SK-N-SH (cell line): ENCODE results near the gene NOS1. TPM values are rescaled to one million over a fixed set of nuclear protein-coding genes. Genes with fewer than 3 reads are reported as not detected.

Experiments used
- CTCF ChIA-PET: fragments of 300-600, 350-600 bp; formaldehyde crosslinking; extraction: SDS; loops from one replicate; lab custom pipeline; 2021; lab: Yijun Ruan, JAX
- POLR2A ChIA-PET: fragments of 350-600 bp; sonication (Branson Sonifier 250); formaldehyde crosslinking; extraction: SDS; loops from one replicate; lab custom pipeline; 2020; ENCODE audit warnings: antibody characterized with exemption, inconsistent platforms; lab: Yijun Ruan, JAX
- DNase-seq: peaks from one replicate; pipeline ENCODE4 v3.0.0; 2012
- H2AFZ ChIP-seq: fragments of 200-600 bp; sonication (generic); 2 replicates; pipeline ENCODE4 v1.8.1; 2016; ENCODE audit warnings: antibody characterized with exemption, mild to moderate bottlenecking, low read depth
- H3F3A ChIP-seq: fragments of 200-600 bp; sonication (generic); replicated peaks from 2 replicates; pipeline ENCODE3; 2016; ENCODE audit warnings: antibody characterized with exemption, mild to moderate bottlenecking; ENCODE audit not compliant: insufficient read depth
- H3K27ac ChIP-seq, 2 experiments: fragments of 200-500 bp in 1 of 2; fragments of 200-600 bp in 1 of 2; sonication (Bioruptor generic) in 1 of 2; sonication (generic), shearing (Covaris generic) in 1 of 2; 2 replicates each; pipeline versions ENCODE4 v1.5.1 to v1.6.1; 2014 to 2016; ENCODE audit warnings: low read depth in 2 of 2, inconsistent platforms in 1 of 2, low read length in 1 of 2, mild to moderate bottlenecking in 1 of 2, mixed read lengths in 1 of 2
- H3K27me3 ChIP-seq: fragments of 200-600 bp; sonication (generic), shearing (Covaris generic); 2 replicates; pipeline ENCODE4 v1.6.1; 2016; ENCODE audit warnings: mixed run types; ENCODE audit not compliant: insufficient read depth
- H3K36me3 ChIP-seq, 2 experiments: fragments of 200-500 bp in 1 of 2; fragments of 200-600 bp in 1 of 2; sonication (Bioruptor generic) in 1 of 2; sonication (generic) in 1 of 2; replicated peaks in 1 of 2; 2 replicates each; pipeline versions ENCODE3 to v1.5.1; 2014 to 2016; ENCODE audit warnings: low read length in 1 of 2, mild to moderate bottlenecking in 1 of 2; ENCODE audit not compliant: insufficient read depth in 2 of 2, control insufficient read depth in 1 of 2
- H3K4me1 ChIP-seq, 2 experiments: fragments of 200-500 bp in 1 of 2; fragments of 200-600 bp in 1 of 2; sonication (Bioruptor generic) in 1 of 2; sonication (generic), shearing (Covaris generic) in 1 of 2; 2 replicates each; pipeline versions ENCODE4 v1.5.1 to v1.6.1; 2014 to 2016; ENCODE audit warnings: low read depth in 1 of 2, low read length in 1 of 2, mixed run types in 1 of 2; ENCODE audit not compliant: insufficient read depth in 2 of 2, control insufficient read depth in 1 of 2
- H3K4me2 ChIP-seq: fragments of 200-600 bp; sonication (generic), shearing (Covaris generic); 2 replicates; pipeline ENCODE4 v1.6.1; 2017; ENCODE audit warnings: mixed run types
- H3K4me3 ChIP-seq, 2 experiments: fragments of 200-500 bp in 1 of 2; fragments of 200-600 bp in 1 of 2; sonication (Bioruptor generic) in 1 of 2; sonication (generic), shearing (Covaris generic) in 1 of 2; 2 replicates each; pipeline versions ENCODE4 v1.5.1 to v1.8.1; 2014 to 2016; ENCODE audit warnings: low read depth in 2 of 2, inconsistent platforms in 1 of 2, low read length in 1 of 2, mild to moderate bottlenecking in 1 of 2, mixed read lengths in 1 of 2, moderate library complexity in 1 of 2
- H3K79me2 ChIP-seq: fragments of 200-600 bp; sonication (generic); 2 replicates; pipeline ENCODE4 v1.8.1; 2017; ENCODE audit warnings: mild to moderate bottlenecking; ENCODE audit not compliant: insufficient read depth
- H3K9ac ChIP-seq: fragments of 200-600 bp; sonication (generic); 2 replicates; pipeline ENCODE4 v1.6.1; 2017; ENCODE audit warnings: mixed run types
- H3K9me2 ChIP-seq: fragments of 200-600 bp; sonication (generic); 2 replicates; pipeline ENCODE4 v1.6.1; 2017; ENCODE audit warnings: mixed run types
- H3K9me3 ChIP-seq: fragments of 200-600 bp; sonication (generic); 2 replicates; pipeline ENCODE4 v1.6.1; 2017; ENCODE audit warnings: mixed run types, mild to moderate bottlenecking, moderate library complexity
- H4K20me1 ChIP-seq: fragments of 200-600 bp; sonication (generic); 2 replicates; pipeline ENCODE4 v1.6.1; 2017; ENCODE audit warnings: mild to moderate bottlenecking, mixed run types; ENCODE audit not compliant: insufficient read depth
- MEF2A ChIP-seq: IDR thresholded peaks from 2 replicates; pipeline ENCODE4 v1.4.0; 2012; ENCODE audit warnings: low read depth, borderline replicate concordance
- NFIC ChIP-seq: IDR thresholded peaks from 2 replicates; pipeline ENCODE4 v1.4.0; 2012; ENCODE audit warnings: borderline replicate concordance
- REST ChIP-seq: IDR thresholded peaks from 2 replicates; pipeline ENCODE4 v1.6.1; 2012; ENCODE audit warnings: mild to moderate bottlenecking, low read depth, low read length, moderate library complexity
- WGBS: methylation state at CpG from one replicate; pipeline ENCODE4 v1.1.6; 2017; ENCODE audit warnings: low lambda C conversion rate; 5-methylcytosine and 5-hydroxymethylcytosine counted together
- polyA plus RNA-seq, 3 experiments: library from polyadenylated mRNA; depleted of rRNA; stranded (reverse); fragments of >200 nt; gene quantifications; 2 replicates each; pipeline ENCODE4 v1.2.3, GENCODE V29; 2012
- TF ChIP-seq, protein P1 (sequence below): IDR thresholded peaks from 2 replicates; pipeline ENCODE4 v1.4.0; 2012; ENCODE audit warnings: low read depth, borderline replicate concordance
- TF ChIP-seq, protein P2 (sequence below): fragments of 150-350 bp; IDR thresholded peaks from 2 replicates; pipeline ENCODE4 v1.6.1; 2016; ENCODE audit warnings: mild to moderate bottlenecking, low read depth, low read length
- TF ChIP-seq, protein P3 (sequence below): IDR thresholded peaks from 2 replicates; pipeline ENCODE4 v1.4.0; 2012; ENCODE audit warnings: low read depth, borderline replicate concordance

The NOS1 gene
- polyA plus RNA-seq, 1 of the 3 experiments (the other 2 are of a cell fraction): 0.02 TPM

DNA sequence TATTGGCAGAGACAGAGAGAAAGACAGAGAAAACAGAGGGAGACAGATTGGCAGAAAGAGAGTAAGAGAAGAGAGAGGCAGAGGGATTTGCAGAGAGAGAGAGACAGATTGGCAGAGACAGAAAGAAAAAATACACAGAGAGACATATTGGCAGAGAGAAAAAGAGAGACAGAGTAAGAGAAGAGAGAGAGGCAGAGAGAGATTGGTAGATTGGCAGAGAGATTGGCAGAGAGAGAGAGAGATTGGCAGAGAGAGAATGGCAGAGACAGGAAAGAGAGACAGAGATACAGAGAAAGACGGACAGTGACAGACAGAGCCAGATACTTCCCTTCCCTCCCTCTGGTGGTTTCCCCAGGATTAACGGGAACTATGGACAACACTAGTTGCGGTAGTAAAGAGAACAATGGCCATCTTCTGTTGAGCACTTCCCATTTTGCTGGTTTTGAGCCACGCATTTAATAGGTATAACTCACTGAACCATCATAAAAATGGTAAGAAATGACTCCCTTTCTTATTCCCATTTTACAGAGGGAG, 2.6 kb upstream of the NOS1 start:
- Histone ChIP-seq H3K9ac (no peak overlapping the region), H3F3A (no peaks in the 10 kb centered on the region), H3K27me3 (peaks cover 25% of the 10 kb centered on the region), H4K20me1 (no peaks in the 10 kb centered on the region), H3K4me3 (no peak overlapping the region), H3K27ac (peak overlapping the region in 1 of 2 experiments; percentile 80; a peak in 1 of 4 replicates), H2AFZ (no peak overlapping the region), H3K36me3 (no peaks in the 10 kb centered on the region), H3K4me2 (no peak overlapping the region), H3K4me1 (peaks cover 0 to 65% of the 10 kb centered on the region in 2 experiments; a peak in 2 of 4 replicates), H3K9me2 (no peaks in the 10 kb centered on the region), H3K79me2 (no peaks in the 10 kb centered on the region), H3K9me3 (no peaks in the 10 kb centered on the region)
- ChIA-PET CTCF (interaction anchor here (0.7 to 8.0 kb wide), 8 partner anchors 60 to 486 kb away, joined by 3 to 90 read pairs (median 14); no protein-coding TSS in a partner anchor), POLR2A (no interaction called here)
- WGBS: 39% methylated on average over 4 of the region's 4 CpGs
- TF ChIP-seq REST (no peak), MEF2A (no peak), NFIC (no peak)
- TF ChIP-seq, protein P1, sequence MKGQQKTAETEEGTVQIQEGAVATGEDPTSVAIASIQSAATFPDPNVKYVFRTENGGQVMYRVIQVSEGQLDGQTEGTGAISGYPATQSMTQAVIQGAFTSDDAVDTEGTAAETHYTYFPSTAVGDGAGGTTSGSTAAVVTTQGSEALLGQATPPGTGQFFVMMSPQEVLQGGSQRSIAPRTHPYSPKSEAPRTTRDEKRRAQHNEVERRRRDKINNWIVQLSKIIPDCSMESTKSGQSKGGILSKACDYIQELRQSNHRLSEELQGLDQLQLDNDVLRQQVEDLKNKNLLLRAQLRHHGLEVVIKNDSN: no peak
- TF ChIP-seq, protein P2, sequence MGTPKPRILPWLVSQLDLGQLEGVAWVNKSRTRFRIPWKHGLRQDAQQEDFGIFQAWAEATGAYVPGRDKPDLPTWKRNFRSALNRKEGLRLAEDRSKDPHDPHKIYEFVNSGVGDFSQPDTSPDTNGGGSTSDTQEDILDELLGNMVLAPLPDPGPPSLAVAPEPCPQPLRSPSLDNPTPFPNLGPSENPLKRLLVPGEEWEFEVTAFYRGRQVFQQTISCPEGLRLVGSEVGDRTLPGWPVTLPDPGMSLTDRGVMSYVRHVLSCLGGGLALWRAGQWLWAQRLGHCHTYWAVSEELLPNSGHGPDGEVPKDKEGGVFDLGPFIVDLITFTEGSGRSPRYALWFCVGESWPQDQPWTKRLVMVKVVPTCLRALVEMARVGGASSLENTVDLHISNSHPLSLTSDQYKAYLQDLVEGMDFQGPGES: no peak
- TF ChIP-seq, protein P3, sequence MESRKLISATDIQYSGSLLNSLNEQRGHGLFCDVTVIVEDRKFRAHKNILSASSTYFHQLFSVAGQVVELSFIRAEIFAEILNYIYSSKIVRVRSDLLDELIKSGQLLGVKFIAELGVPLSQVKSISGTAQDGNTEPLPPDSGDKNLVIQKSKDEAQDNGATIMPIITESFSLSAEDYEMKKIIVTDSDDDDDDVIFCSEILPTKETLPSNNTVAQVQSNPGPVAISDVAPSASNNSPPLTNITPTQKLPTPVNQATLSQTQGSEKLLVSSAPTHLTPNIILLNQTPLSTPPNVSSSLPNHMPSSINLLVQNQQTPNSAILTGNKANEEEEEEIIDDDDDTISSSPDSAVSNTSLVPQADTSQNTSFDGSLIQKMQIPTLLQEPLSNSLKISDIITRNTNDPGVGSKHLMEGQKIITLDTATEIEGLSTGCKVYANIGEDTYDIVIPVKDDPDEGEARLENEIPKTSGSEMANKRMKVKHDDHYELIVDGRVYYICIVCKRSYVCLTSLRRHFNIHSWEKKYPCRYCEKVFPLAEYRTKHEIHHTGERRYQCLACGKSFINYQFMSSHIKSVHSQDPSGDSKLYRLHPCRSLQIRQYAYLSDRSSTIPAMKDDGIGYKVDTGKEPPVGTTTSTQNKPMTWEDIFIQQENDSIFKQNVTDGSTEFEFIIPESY: no peak
- no peak for DNase-seq
